B cell (primary cell): ENCODE data around the gene SRGAP2C.
"Not testable (repeated sequence)": the region's sequence is repeated elsewhere in the genome, so short reads cannot be mapped to it uniquely, and the experiment has no call there.

Experiments
- EZH2 ChIP-seq: IDR thresholded peaks from 2 replicates; pipeline ENCODE4 v1.6.1; 2012; ENCODE audit warnings: borderline replicate concordance, low read depth, mild to moderate bottlenecking, moderate library complexity, low read length; ENCODE audit not compliant: insufficient read depth, poor library complexity, severe bottlenecking
- TF ChIP-seq, protein P1 (sequence below): fragments of 200-600 bp; IDR thresholded peaks from one replicate; pipeline ENCODE4 v1.8.0; 2022; ENCODE audit warnings: antibody characterized with exemption, mild to moderate bottlenecking

DNA sequence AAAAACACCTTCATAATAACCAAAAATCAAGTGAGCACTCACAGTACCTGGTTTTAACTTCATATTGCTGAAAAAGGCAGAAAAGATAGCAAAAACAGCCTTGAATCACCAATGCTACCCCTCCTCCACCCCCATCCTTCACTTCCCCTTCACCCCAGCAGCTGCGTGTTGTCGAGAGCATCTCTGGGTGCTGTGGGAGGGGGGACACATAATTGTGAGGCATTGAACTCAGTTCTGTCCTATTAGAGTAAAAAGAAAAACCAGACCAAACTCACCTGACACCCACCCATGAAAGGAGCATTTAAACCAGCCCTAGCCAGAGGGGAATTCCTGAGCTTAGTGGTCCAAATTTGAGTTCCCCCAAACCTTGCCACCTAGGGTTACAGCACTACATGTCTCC is 248.7 kb downstream of the SRGAP2C start:
- TF ChIP-seq, protein P1, sequence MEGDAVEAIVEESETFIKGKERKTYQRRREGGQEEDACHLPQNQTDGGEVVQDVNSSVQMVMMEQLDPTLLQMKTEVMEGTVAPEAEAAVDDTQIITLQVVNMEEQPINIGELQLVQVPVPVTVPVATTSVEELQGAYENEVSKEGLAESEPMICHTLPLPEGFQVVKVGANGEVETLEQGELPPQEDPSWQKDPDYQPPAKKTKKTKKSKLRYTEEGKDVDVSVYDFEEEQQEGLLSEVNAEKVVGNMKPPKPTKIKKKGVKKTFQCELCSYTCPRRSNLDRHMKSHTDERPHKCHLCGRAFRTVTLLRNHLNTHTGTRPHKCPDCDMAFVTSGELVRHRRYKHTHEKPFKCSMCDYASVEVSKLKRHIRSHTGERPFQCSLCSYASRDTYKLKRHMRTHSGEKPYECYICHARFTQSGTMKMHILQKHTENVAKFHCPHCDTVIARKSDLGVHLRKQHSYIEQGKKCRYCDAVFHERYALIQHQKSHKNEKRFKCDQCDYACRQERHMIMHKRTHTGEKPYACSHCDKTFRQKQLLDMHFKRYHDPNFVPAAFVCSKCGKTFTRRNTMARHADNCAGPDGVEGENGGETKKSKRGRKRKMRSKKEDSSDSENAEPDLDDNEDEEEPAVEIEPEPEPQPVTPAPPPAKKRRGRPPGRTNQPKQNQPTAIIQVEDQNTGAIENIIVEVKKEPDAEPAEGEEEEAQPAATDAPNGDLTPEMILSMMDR = not testable (repeated sequence)
- not testable (repeated sequence) for TF ChIP-seq EZH2
